Liver (tissue), 9 donors: ENCODE results near the gene IGLON5. TPM values are rescaled to one million over a fixed set of nuclear protein-coding genes. Genes with fewer than 3 reads are reported as not detected.
A peak's percentile ranks its signal among the peaks of the same experiment; 100 is the strongest.

Experiments
- DNase-seq: peaks from one replicate; pipeline ENCODE4 v3.0.0-alpha.2; 2017; ENCODE audit warnings: low spot score
- H3K27ac ChIP-seq, 2 donors: one replicate each; pipeline ENCODE4 v1.7.0; 2013; ENCODE audit warnings: inconsistent platforms in 2 of 2, low read length in 2 of 2, control low read depth in 1 of 2, low read depth in 1 of 2, mild to moderate bottlenecking in 1 of 2
- H3K27me3 ChIP-seq, 4 donors: one replicate each; pipeline versions ENCODE4 v1.6.1 to v1.7.0; 2013; ENCODE audit warnings: low read length in 3 of 4, inconsistent platforms in 1 of 4, mild to moderate bottlenecking in 1 of 4, moderate library complexity in 1 of 4; ENCODE audit not compliant: control insufficient read depth in 4 of 4, insufficient read depth in 4 of 4
- H3K36me3 ChIP-seq, 4 donors: one replicate each; pipeline versions ENCODE4 v1.6.1 to v1.7.0; 2013; ENCODE audit warnings: low read length in 3 of 4, mild to moderate bottlenecking in 3 of 4, low read depth in 1 of 4, moderate library complexity in 1 of 4; ENCODE audit not compliant: control insufficient read depth in 4 of 4, insufficient read depth in 3 of 4
- H3K4me1 ChIP-seq, 4 donors: one replicate each; pipeline versions ENCODE4 v1.6.1 to v1.7.0; 2013; ENCODE audit warnings: low read length in 3 of 4, mild to moderate bottlenecking in 3 of 4, moderate library complexity in 1 of 4; ENCODE audit not compliant: control insufficient read depth in 4 of 4, insufficient read depth in 4 of 4
- H3K4me3 ChIP-seq, 3 donors: one replicate each; pipeline versions ENCODE4 v1.6.1 to v1.7.0; 2013; ENCODE audit warnings: low read length in 3 of 3, control low read depth in 1 of 3, low read depth in 1 of 3, mild to moderate bottlenecking in 1 of 3
- H3K9ac ChIP-seq, 2 donors: one replicate each; pipeline ENCODE4 v1.7.0; 2013; ENCODE audit warnings: low read length in 2 of 2, mild to moderate bottlenecking in 2 of 2, moderate library complexity in 2 of 2, control low read depth in 1 of 2, low read depth in 1 of 2
- H3K9me3 ChIP-seq, 4 donors: one replicate each; pipeline versions ENCODE4 v1.6.1 to v1.7.0; 2013; ENCODE audit warnings: low read length in 3 of 4; ENCODE audit not compliant: control insufficient read depth in 4 of 4
- HNF4A ChIP-seq, 2 donors: conservative IDR thresholded peaks; 2 replicates each; pipeline ENCODE4 v1.6.1; 2016; ENCODE audit warnings: antibody characterized with exemption in 2 of 2, mild to moderate bottlenecking in 2 of 2
- JUND ChIP-seq, 2 donors: IDR thresholded peaks; 2 replicates each; pipeline ENCODE4 v1.6.1; 2016; ENCODE audit warnings: antibody characterized with exemption in 2 of 2
- RAD21 ChIP-seq, 2 donors: IDR thresholded peaks; 2 replicates each; pipeline ENCODE4 v1.6.1; 2016; ENCODE audit warnings: antibody characterized with exemption in 2 of 2, mild to moderate bottlenecking in 2 of 2
- REST ChIP-seq: IDR thresholded peaks from 2 replicates; pipeline ENCODE4 v1.6.1; 2016; ENCODE audit warnings: antibody characterized with exemption, mild to moderate bottlenecking
- RXRA ChIP-seq, 2 donors: IDR thresholded peaks; 2 replicates each; pipeline ENCODE4 v1.6.1; 2017 to 2018; ENCODE audit warnings: antibody characterized with exemption in 2 of 2, mild to moderate bottlenecking in 1 of 2
- SP1 ChIP-seq: IDR thresholded peaks from 2 replicates; pipeline ENCODE4 v1.6.1; 2018; ENCODE audit warnings: antibody characterized with exemption, mild to moderate bottlenecking
- YY1 ChIP-seq: IDR thresholded peaks from 2 replicates; pipeline ENCODE4 v1.6.1; 2016; ENCODE audit warnings: antibody characterized with exemption, mild to moderate bottlenecking
- WGBS: extraction: QIAGEN DNeasy Blood & Tissue Kit; methylation state at CpG from one replicate; pipeline ENCODE4 v1.1.7; 2013; 5-methylcytosine and 5-hydroxymethylcytosine counted together
- polyA plus RNA-seq, 2 donors: library from polyadenylated mRNA; stranded (reverse) in 1 of 2; unstranded in 1 of 2; fragments of 200-250 nt in 1 of 2; fragments of >200 nt in 1 of 2; fragmentation: Nextera tagmentation in 1 of 2; extraction: Ambion mirVana in 1 of 2; gene quantifications; one replicate each; pipeline versions ENCODE4 v1.2.1 to v1.2.3, GENCODE V29; 2013 to 2015
- total RNA-seq, 2 donors: library from RNA; depleted of rRNA; stranded (reverse); fragments of >200 nt; gene quantifications; one replicate each; pipeline ENCODE4 v1.2.3, GENCODE V29; 2014
- TF ChIP-seq, protein P1 (sequence below): IDR thresholded peaks from 2 replicates; pipeline ENCODE4 v1.6.1; 2016; ENCODE audit warnings: antibody characterized with exemption
- TF ChIP-seq, protein P2 (sequence below): fragments of 150-350 bp; IDR thresholded peaks from 2 replicates; pipeline ENCODE4 v1.5.1; 2017; ENCODE audit warnings: improper control_type of control experiment, low read depth, low read length; ENCODE audit not compliant: missing input control
- donor health status: healthy.
- donor health status: healthy.
- donor health status: healthy.
- donor health status: healthy.
- donor health status: healthy.

IGLON5 gene
- total and polyA plus RNA-seq, 4 donors, result 0.25 to 0.46 (median 0.25) TPM; not detected in 1

- no peaks in the 10 kb centered on the region for H3K9me3 ChIP-seq
- no peak overlapping the region for H3K4me3 ChIP-seq
- H3K27me3 ChIP-seq, result no peaks in the 10 kb centered on the region
- H3K27ac ChIP-seq, result peak overlapping the region; percentile 0 to 32
- no peak for DNase-seq
- 91% methylated on average over 13 of the region's 13 CpGs for WGBS
- TF ChIP-seq RXRA (IDR thresholded peaks at IDR 0.05), result no peak
- no peak for TF ChIP-seq RAD21 (IDR thresholded peaks at IDR 0.05)
- no peak for TF ChIP-seq JUND (IDR thresholded peaks at IDR 0.05)
- TF ChIP-seq, protein P1, sequence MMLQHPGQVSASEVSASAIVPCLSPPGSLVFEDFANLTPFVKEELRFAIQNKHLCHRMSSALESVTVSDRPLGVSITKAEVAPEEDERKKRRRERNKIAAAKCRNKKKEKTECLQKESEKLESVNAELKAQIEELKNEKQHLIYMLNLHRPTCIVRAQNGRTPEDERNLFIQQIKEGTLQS, result no peak
- TF ChIP-seq, protein P2, sequence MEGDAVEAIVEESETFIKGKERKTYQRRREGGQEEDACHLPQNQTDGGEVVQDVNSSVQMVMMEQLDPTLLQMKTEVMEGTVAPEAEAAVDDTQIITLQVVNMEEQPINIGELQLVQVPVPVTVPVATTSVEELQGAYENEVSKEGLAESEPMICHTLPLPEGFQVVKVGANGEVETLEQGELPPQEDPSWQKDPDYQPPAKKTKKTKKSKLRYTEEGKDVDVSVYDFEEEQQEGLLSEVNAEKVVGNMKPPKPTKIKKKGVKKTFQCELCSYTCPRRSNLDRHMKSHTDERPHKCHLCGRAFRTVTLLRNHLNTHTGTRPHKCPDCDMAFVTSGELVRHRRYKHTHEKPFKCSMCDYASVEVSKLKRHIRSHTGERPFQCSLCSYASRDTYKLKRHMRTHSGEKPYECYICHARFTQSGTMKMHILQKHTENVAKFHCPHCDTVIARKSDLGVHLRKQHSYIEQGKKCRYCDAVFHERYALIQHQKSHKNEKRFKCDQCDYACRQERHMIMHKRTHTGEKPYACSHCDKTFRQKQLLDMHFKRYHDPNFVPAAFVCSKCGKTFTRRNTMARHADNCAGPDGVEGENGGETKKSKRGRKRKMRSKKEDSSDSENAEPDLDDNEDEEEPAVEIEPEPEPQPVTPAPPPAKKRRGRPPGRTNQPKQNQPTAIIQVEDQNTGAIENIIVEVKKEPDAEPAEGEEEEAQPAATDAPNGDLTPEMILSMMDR, result no peak
- no peak for TF ChIP-seq HNF4A (conservative IDR thresholded peaks at IDR 0.05)
- H3K9ac ChIP-seq, result no peak overlapping the region
- no peaks in the 10 kb centered on the region for H3K36me3 ChIP-seq
- H3K4me1 ChIP-seq, result peaks cover 7 to 57% (median 30%) of the 10 kb centered on the region in 4 donors
These were observed 49.8 kb downstream of the IGLON5 start for GRCh38 chr19:51361239-51361638.

DNA sequence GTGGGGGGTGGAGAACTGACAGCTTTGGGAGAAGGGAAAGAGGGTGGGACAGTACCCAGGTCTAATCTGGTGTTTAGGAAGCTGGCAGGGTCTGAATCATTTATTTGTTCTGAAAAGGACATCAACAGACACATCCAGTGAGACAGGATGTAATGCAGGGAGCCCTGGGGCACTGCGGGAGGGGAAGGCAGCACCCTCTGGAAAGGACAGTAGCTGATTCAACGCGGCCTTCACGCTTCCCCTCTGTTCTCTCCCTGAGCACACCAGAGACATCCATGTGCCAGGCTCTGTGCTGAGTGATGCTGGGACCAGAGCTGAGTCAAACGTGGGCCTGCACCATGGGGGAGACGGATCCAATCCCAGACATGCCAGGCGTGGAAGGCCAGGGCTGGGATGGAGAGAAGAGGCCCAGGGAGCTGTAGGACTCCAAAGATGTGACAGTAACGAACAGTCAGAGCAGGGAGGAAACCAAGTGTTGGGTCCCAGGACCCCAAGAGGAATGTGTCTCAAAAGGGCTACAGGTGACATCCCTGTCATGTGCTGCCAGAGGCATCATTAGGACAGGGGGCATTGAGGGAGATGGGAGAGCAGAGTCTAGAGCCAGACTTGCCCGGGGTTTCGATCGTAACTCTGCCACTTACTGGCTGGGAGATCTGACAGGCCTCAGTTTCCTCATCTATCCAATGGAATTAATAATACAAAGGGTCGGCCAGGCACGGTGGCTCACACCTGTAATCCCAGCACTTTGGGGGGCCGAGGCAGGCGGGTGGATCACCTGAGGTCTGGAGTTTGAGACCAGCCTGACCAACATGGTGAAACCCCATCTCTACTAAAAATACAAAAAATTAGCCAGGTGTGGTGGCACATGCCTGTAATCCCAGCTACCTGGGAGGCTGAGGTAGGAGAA lies 53.0 kb downstream of the IGLON5 start:
- H3K4me1 ChIP-seq, result peaks cover 2 to 50% (median 28%) of the 10 kb centered on the region in 4 donors
- no peak for TF ChIP-seq SP1
- no peak for TF ChIP-seq YY1
- TF ChIP-seq, protein P1, result no peak
- TF ChIP-seq REST, result peak; percentile 94
- WGBS, result 58% methylated on average over 15 of the region's 15 CpGs
- peak overlapping the region; percentile 69 to 87 for H3K9ac ChIP-seq
- DNase-seq, result no peak
- H3K36me3 ChIP-seq, result no peaks in the 10 kb centered on the region
- H3K27me3 ChIP-seq, result no peaks in the 10 kb centered on the region
- peak overlapping the region; percentile 91 for H3K27ac ChIP-seq
- no peaks in the 10 kb centered on the region for H3K9me3 ChIP-seq
- peak overlapping the region in 2 of 3 donors; percentile 49 to 67 for H3K4me3 ChIP-seq
